Activated B cell treated with CpG ODN at 0.5 μM for 24 hours (primary cell): ENCODE results near the gene PNPLA4. TPM values are rescaled to one million over a fixed set of nuclear protein-coding genes. Genes with fewer than 3 reads are reported as not detected.

Experiments used
- ATAC-seq: fragments of 200-7000 bp; cut with Tn5 transposase; one replicate; pipeline ENCODE4 v1.10.0; 2021; ENCODE audit warnings: low read depth, mild to moderate bottlenecking, moderate library complexity
- CTCF ChIA-PET: fragments of 350-600 bp; sonication (Branson Sonifier 250); formaldehyde crosslinking; loops from one replicate; lab custom pipeline; 2021; ENCODE audit warnings: antibody characterized with exemption; lab: Charles Lee
- POLR2A ChIA-PET: fragments of 350-600 bp; sonication (Branson Sonifier 250); formaldehyde crosslinking; loops from one replicate; lab custom pipeline; 2021; ENCODE audit warnings: antibody characterized with exemption; lab: Charles Lee
- DNase-seq: peaks from one replicate; pipeline ENCODE4 v3.0.0; 2022
- H3K27ac Mint-ChIP-seq: one replicate; pipeline ENCODE4 v1.8.0; 2020; ENCODE audit warnings: mixed read lengths
- H3K27me3 Mint-ChIP-seq: one replicate; pipeline ENCODE4 v1.8.0; 2021; ENCODE audit warnings: mixed read lengths
- H3K36me3 Mint-ChIP-seq: one replicate; pipeline ENCODE4 v1.8.0; 2021; ENCODE audit warnings: low read depth, mixed read lengths
- H3K4me1 Mint-ChIP-seq: one replicate; pipeline ENCODE4 v1.8.0; 2021; ENCODE audit warnings: mixed read lengths
- H3K4me3 Mint-ChIP-seq: one replicate; pipeline ENCODE4 v1.8.0; 2020; ENCODE audit warnings: mild to moderate bottlenecking, mixed read lengths
- H3K9me3 Mint-ChIP-seq: one replicate; pipeline ENCODE4 v1.8.0; 2020; ENCODE audit warnings: mixed read lengths
- intact Hi-C: fragments of 100-400 bp; cut with micrococcal nuclease; formaldehyde crosslinking; loops from one replicate; pipeline ENCODE4 v1.15.1; 2024
- total RNA-seq: library from RNA; stranded (reverse); gene quantifications from 2 replicates; pipeline ENCODE4 v1.2.3, GENCODE V29; 2022
- TF ChIP-seq, protein P1 (sequence below): fragments of 200-600 bp; IDR thresholded peaks from one replicate; pipeline ENCODE4 v1.8.0; 2022; ENCODE audit warnings: antibody characterized with exemption, mild to moderate bottlenecking

PNPLA4 gene
- total RNA-seq, 1 donor from 2014 or later: 7.5 TPM

DNA sequence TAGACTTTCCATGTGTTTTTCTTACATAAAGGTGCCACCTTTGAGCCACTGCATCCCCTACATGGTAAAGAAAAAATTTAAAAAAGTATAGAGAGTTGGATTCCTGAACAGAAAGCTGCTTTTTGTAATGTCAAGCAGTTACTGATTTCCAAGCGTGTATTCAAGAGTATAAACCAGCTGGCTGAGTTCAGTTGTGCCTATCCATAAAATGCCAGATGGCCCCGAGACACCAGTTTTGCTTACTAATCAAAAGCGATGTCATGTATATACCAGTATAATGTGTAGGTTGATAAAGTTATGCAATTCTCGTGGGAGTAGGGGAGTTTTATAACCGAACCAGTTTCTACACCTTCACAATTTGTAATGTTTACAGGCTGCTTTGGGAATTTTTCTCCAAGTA is 26.2 kb upstream of the PNPLA4 start:
- intact Hi-C loops: no loop called here
- TF ChIP-seq, protein P1, sequence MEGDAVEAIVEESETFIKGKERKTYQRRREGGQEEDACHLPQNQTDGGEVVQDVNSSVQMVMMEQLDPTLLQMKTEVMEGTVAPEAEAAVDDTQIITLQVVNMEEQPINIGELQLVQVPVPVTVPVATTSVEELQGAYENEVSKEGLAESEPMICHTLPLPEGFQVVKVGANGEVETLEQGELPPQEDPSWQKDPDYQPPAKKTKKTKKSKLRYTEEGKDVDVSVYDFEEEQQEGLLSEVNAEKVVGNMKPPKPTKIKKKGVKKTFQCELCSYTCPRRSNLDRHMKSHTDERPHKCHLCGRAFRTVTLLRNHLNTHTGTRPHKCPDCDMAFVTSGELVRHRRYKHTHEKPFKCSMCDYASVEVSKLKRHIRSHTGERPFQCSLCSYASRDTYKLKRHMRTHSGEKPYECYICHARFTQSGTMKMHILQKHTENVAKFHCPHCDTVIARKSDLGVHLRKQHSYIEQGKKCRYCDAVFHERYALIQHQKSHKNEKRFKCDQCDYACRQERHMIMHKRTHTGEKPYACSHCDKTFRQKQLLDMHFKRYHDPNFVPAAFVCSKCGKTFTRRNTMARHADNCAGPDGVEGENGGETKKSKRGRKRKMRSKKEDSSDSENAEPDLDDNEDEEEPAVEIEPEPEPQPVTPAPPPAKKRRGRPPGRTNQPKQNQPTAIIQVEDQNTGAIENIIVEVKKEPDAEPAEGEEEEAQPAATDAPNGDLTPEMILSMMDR: no peak
- CTCF ChIA-PET: no interaction called here

GRCh38 chrX:7950865-7951264 is 23.7 kb upstream of the PNPLA4 start:
- ChIA-PET CTCF (no interaction called here), POLR2A (no interaction called here)
- intact Hi-C loops: no loop called here
- Mint-ChIP-seq H3K4me3 (no peak overlapping the region), H3K27me3 (no peaks in the 10 kb centered on the region), H3K27ac (no peak overlapping the region), H3K36me3 (no peaks in the 10 kb centered on the region), H3K9me3 (no peaks in the 10 kb centered on the region), H3K4me1 (peaks cover 4% of the 10 kb centered on the region)
- DNase-seq (no peak), ATAC-seq (no peak)
- TF ChIP-seq, protein P1: no peak

More for the DNA sequence above, 26.2 kb upstream of the PNPLA4 start:
- ATAC-seq (no peak), DNase-seq (no peak)
- Mint-ChIP-seq H3K36me3 (no peaks in the 10 kb centered on the region), H3K4me1 (peaks cover 4% of the 10 kb centered on the region), H3K4me3 (no peak overlapping the region), H3K9me3 (peaks cover 5% of the 10 kb centered on the region), H3K27ac (no peak overlapping the region), H3K27me3 (peaks cover 3% of the 10 kb centered on the region)
- POLR2A ChIA-PET: no interaction called here

DNA sequence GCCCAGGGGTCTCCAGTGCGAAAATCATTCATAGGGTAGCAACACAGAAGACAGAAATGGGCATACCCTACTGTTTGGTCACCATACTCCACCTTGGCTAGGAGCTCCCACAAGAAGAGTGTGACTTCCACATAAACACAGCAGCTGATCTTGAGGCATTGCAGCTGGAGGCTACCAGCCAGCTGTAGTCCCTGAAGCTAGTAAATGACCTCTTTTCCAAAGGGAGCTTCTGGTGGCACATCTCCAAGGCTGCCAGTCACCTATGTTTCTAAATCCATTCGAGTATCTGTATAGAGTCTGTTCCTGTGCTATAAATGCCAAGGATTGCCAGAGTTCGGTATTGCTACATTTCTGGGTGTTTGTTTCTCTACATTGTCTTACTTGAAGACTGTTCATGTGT is 21.3 kb upstream of the PNPLA4 start:
- H3K4me1 Mint-ChIP-seq: peaks cover 4% of the 10 kb centered on the region
- ChIA-PET CTCF (no interaction called here), POLR2A (no interaction called here)
- DNase-seq (no peak), ATAC-seq (no peak)
- H3K27me3 Mint-ChIP-seq: no peaks in the 10 kb centered on the region
- TF ChIP-seq, protein P1: no peak
- no peaks in the 10 kb centered on the region for H3K9me3 Mint-ChIP-seq
- intact Hi-C loops: no loop called here
- H3K27ac Mint-ChIP-seq: no peak overlapping the region
- H3K36me3 Mint-ChIP-seq: no peaks in the 10 kb centered on the region
- H3K4me3 Mint-ChIP-seq: no peak overlapping the region

- intact Hi-C loops: no loop called here
- H3K36me3 Mint-ChIP-seq: no peaks in the 10 kb centered on the region
- TF ChIP-seq, protein P1: no peak
- peaks cover 4% of the 10 kb centered on the region for H3K4me1 Mint-ChIP-seq
- ATAC-seq: no peak
- no peaks in the 10 kb centered on the region for H3K27me3 Mint-ChIP-seq
- no peak for DNase-seq
- CTCF ChIA-PET: no interaction called here
- no peak overlapping the region for H3K27ac Mint-ChIP-seq
- no peak overlapping the region for H3K4me3 Mint-ChIP-seq
- POLR2A ChIA-PET: no interaction called here
- H3K9me3 Mint-ChIP-seq: no peaks in the 10 kb centered on the region
These were observed 19.7 kb upstream of the PNPLA4 start for GRCh38 chrX:7946960-7947359.

DNA sequence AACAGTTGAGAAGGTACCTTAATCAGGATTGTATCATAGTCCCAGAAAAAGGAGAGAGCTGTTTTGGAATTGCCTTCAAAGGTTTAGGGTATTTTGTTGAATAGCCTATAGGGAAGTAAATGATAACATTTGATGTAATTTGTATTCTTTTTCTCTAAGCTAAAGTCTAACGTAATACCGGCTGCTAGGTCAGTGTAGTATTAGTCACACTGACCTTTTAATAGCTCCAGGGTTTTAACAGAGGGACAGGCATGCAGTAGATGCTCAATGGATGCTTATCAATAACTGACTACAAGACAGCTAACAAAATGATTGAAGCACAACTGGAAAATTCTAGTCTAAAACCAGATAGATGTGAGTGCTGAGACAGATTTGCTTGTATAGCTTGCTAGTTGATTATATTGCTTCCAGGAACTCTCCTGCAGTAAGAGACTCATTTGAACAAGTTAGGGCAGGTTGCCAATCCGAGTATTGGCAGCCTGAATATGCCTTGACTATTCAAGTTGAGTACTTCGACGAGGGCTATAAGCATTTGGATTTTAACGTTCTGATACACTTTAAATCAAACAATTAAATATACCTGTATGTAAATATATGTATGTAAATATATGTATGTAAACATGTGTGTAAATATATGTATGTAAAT is 16.5 kb upstream of the PNPLA4 start:
- no peaks in the 10 kb centered on the region for H3K36me3 Mint-ChIP-seq
- CTCF ChIA-PET: no interaction called here
- POLR2A ChIA-PET: no interaction called here
- intact Hi-C loops: loop anchor here (5.0 kb wide), 1 partner anchor 1921 kb away; no protein-coding TSS in a partner anchor
- no peaks in the 10 kb centered on the region for H3K27me3 Mint-ChIP-seq
- H3K4me1 Mint-ChIP-seq: no peaks in the 10 kb centered on the region
- no peaks in the 10 kb centered on the region for H3K9me3 Mint-ChIP-seq
- TF ChIP-seq, protein P1: no peak
- no peak for ATAC-seq
- no peak for DNase-seq
- H3K4me3 Mint-ChIP-seq: no peak overlapping the region
- H3K27ac Mint-ChIP-seq: no peak overlapping the region
